ENCODE data around the gene RSRC1. TPM values are rescaled to one million over a fixed set of nuclear protein-coding genes. Genes with fewer than 3 reads are reported as not detected.

Gene RSRC1
- total RNA-seq, 1 donor from 2014 or later: 28.5 TPM

GRCh38 chr3:158105119-158105709 is 4.7 kb upstream of the RSRC1 start:
- no peak overlapping the region for H3K27ac ChIP-seq (ENCODE audit: low read depth, low read length)
- Mint-ChIP-seq H3K9me3 (ENCODE audit: unreplicated experiment) (peaks cover 3% of the 10 kb centered on the region), H3K27ac (ENCODE audit: unreplicated experiment) (no peak overlapping the region), H3K36me3 (ENCODE audit: low read depth, unreplicated experiment) (peaks cover 1% of the 10 kb centered on the region), H3K4me1 (ENCODE audit: low read depth, unreplicated experiment) (peaks cover 9% of the 10 kb centered on the region), H3K4me3 (ENCODE audit: unreplicated experiment) (peak overlapping the region; percentile 73), H3K27me3 (ENCODE audit: low read depth, unreplicated experiment) (peaks cover 74% of the 10 kb centered on the region)
- no peaks in the 10 kb centered on the region for H4K20me1 ChIP-seq (ENCODE audit: insufficient read depth, low read length)
- H3K9ac ChIP-seq (ENCODE audit: low read length): no peak overlapping the region
- DNase-seq (ENCODE audit: low read depth) (no peak), FAIRE-seq (no peak)
- H3K4me1 ChIP-seq (ENCODE audit: insufficient read depth, low read length): peaks cover 9% of the 10 kb centered on the region
- peak overlapping the region; percentile 31 for H2AFZ ChIP-seq (ENCODE audit: low read depth, low read length)
- H3K9me3 ChIP-seq (ENCODE audit: insufficient read depth, low read depth, low read length): no peaks in the 10 kb centered on the region
- no peaks in the 10 kb centered on the region for H3K36me3 ChIP-seq (ENCODE audit: insufficient read depth, low read length)
- H3K79me2 ChIP-seq (ENCODE audit: insufficient read depth, low read length): no peaks in the 10 kb centered on the region
- H3K27me3 ChIP-seq (ENCODE audit: insufficient read depth, low read length): peaks cover 84% of the 10 kb centered on the region
- H3K4me2 ChIP-seq (ENCODE audit: low read length): peak overlapping the region; percentile 83
- no peak overlapping the region for H3K4me3 ChIP-seq (ENCODE audit: insufficient read depth, low read depth, low read length)
- TF ChIP-seq CTCF (IDR thresholded peaks at IDR 0.05; ENCODE audit: insufficient read depth, low read depth, low read length): no peak
- peak; percentile 56 for TF ChIP-seq EZH2 (IDR thresholded peaks at IDR 0.05; ENCODE audit: insufficient read depth, low read length)

- Histone ChIP-seq H3K27ac (ENCODE audit: low read depth, low read length) (no peak overlapping the region), H3K9ac (ENCODE audit: low read length) (no peak overlapping the region), H3K9me3 (ENCODE audit: insufficient read depth, low read depth, low read length) (no peaks in the 10 kb centered on the region), H3K4me3 (ENCODE audit: insufficient read depth, low read depth, low read length) (peak overlapping the region; percentile 36), H3K27me3 (ENCODE audit: insufficient read depth, low read length) (peaks cover 78% of the 10 kb centered on the region), H3K36me3 (ENCODE audit: insufficient read depth, low read length) (no peaks in the 10 kb centered on the region), H3K4me1 (ENCODE audit: insufficient read depth, low read length) (peaks cover 14% of the 10 kb centered on the region), H3K4me2 (ENCODE audit: low read length) (peak overlapping the region; percentile 83), H3K79me2 (ENCODE audit: insufficient read depth, low read length) (peaks cover 5% of the 10 kb centered on the region), H2AFZ (ENCODE audit: low read depth, low read length) (peak overlapping the region; percentile 31), H4K20me1 (ENCODE audit: insufficient read depth, low read length) (no peaks in the 10 kb centered on the region)
- peaks cover 69% of the 10 kb centered on the region for H3K27me3 Mint-ChIP-seq (ENCODE audit: low read depth, unreplicated experiment)
- no peak overlapping the region for H3K27ac Mint-ChIP-seq (ENCODE audit: unreplicated experiment)
- no peak for FAIRE-seq
- H3K4me3 Mint-ChIP-seq (ENCODE audit: unreplicated experiment): peak overlapping the region; percentile 85
- H3K4me1 Mint-ChIP-seq (ENCODE audit: low read depth, unreplicated experiment): peaks cover 12% of the 10 kb centered on the region
- no peak for DNase-seq (ENCODE audit: low read depth)
- TF ChIP-seq EZH2 (IDR thresholded peaks at IDR 0.05; ENCODE audit: insufficient read depth, low read length): peak; percentile 25
- TF ChIP-seq CTCF (IDR thresholded peaks at IDR 0.05; ENCODE audit: insufficient read depth, low read depth, low read length): no peak
- peaks cover 3% of the 10 kb centered on the region for H3K9me3 Mint-ChIP-seq (ENCODE audit: unreplicated experiment)
- H3K36me3 Mint-ChIP-seq (ENCODE audit: low read depth, unreplicated experiment): peaks cover 1% of the 10 kb centered on the region
Observed at GRCh38 chr3:158105710-158106253, 4.1 kb upstream of the RSRC1 start.

All from astrocyte (in vitro differentiated cells and primary cell).